ENCODE results near the gene URAD. TPM values are rescaled to one million over a fixed set of nuclear protein-coding genes. Genes with fewer than 3 reads are reported as not detected.
"Not testable (repeated sequence)": the region's sequence is repeated elsewhere in the genome, so short reads cannot be mapped to it uniquely, and the experiment has no call there.

URAD gene
- total RNA-seq, 4 donors from 2014 or later, result not detected

DNA sequence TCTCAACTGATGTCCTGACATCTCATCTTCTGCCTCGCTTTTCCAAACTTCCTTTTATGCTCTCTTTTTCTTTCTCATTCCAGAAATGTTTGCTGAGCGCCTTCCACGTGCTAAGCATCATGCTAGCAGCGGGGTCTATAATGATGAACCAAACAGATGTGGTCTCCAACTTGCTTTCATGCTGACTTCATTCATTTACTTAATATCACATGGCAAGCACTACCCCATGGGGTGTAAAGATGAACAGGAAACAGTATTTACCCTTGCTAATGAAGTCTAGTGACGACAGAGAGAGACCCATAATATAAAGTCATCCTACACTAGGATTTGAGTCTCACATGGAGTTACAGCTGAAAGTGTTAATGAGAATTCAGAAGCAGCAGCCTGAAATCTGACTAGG is 21.6 kb upstream of the URAD start:
- Histone ChIP-seq H3K4me3 (no peak overlapping the region), H3K9me3 (no peaks in the 10 kb centered on the region), H3K4me1 (no peaks in the 10 kb centered on the region), H3K27me3 (no peaks in the 10 kb centered on the region), H3K27ac (no peak overlapping the region), H3K36me3 (no peaks in the 10 kb centered on the region)
- DNase-seq, result no peak
- intact Hi-C loops (cut with DNase I; ENCODE audit: low total_unique reads), result no loop called here
- TF ChIP-seq, protein P1, sequence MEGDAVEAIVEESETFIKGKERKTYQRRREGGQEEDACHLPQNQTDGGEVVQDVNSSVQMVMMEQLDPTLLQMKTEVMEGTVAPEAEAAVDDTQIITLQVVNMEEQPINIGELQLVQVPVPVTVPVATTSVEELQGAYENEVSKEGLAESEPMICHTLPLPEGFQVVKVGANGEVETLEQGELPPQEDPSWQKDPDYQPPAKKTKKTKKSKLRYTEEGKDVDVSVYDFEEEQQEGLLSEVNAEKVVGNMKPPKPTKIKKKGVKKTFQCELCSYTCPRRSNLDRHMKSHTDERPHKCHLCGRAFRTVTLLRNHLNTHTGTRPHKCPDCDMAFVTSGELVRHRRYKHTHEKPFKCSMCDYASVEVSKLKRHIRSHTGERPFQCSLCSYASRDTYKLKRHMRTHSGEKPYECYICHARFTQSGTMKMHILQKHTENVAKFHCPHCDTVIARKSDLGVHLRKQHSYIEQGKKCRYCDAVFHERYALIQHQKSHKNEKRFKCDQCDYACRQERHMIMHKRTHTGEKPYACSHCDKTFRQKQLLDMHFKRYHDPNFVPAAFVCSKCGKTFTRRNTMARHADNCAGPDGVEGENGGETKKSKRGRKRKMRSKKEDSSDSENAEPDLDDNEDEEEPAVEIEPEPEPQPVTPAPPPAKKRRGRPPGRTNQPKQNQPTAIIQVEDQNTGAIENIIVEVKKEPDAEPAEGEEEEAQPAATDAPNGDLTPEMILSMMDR (IDR thresholded peaks at IDR 0.05), result no peak
- no peak for TF ChIP-seq POLR2A (IDR thresholded peaks at IDR 0.05)

DNA sequence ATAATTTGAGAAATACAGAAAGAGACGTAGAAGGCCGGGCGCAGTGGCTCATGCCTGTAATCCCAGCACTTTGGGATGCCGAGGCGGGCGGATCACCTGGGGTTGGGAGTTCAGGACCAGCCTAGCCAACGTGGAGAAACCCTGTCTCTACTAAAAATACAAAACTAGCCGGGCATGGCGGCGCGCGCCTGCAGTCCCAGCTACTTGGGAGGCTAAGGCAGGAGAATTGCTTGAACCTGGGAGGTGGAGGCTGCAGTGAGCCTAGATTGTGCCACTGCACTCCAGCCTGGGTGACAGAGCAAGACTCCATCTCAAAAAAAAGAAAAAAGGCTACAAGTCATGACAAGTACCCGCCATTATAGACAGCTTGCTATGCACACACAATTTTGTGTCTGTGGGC is 16.5 kb upstream of the URAD start:
- intact Hi-C loops (cut with DNase I; ENCODE audit: low total_unique reads), result not testable (repeated sequence)

DNA sequence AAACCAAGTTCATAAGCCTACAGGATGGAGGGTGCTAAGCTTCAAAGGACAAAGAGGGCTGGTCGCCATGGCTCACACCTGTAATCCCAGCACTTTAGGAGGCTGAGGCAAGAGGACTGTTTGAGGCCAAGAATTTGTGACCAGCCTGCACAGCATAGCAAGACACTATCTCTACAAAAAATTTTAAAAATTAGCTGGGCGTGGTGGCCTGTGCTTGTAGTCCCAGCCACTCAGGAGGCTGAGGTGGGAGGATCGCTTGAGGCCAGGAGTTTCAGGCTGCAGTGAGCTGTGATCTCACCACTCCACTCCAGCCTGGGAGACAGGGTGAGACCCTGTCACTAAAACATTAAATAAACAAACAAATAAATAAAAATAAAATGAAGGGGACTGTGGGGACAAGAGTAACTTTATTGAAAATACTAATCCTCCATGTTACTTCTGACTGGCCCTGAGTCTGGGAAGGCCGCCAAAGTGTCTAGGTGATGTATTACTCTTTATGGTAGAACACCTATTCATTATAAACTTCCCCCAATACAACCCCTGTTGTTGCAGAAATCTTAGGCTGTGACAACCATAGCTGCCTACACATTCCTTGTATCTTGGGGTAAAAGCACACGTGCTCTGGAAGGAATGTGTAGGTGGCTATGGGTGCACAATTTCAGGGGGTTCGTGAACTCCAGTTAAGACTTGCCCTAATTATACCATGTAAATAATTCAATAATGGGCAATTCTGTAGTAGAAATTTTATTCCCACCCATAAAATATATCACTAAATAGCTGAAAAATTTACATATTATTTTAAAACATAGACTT is 14.6 kb upstream of the URAD start:
- no peaks in the 10 kb centered on the region for H3K36me3 ChIP-seq
- no peaks in the 10 kb centered on the region for H3K4me1 ChIP-seq
- TF ChIP-seq, protein P1 (IDR thresholded peaks at IDR 0.05), result no peak
- TF ChIP-seq POLR2A (IDR thresholded peaks at IDR 0.05), result no peak
- DNase-seq, result no peak
- no peaks in the 10 kb centered on the region for H3K27me3 ChIP-seq
- intact Hi-C loops (cut with DNase I; ENCODE audit: low total_unique reads), result no loop called here
- H3K27ac ChIP-seq, result no peak overlapping the region
- no peak overlapping the region for H3K4me3 ChIP-seq
- H3K9me3 ChIP-seq, result no peaks in the 10 kb centered on the region

More for the DNA sequence above, 16.5 kb upstream of the URAD start:
- H3K36me3 ChIP-seq, H3K4me1 ChIP-seq, H3K4me3 ChIP-seq, H3K27ac ChIP-seq, H3K27me3 ChIP-seq, H3K9me3 ChIP-seq, DNase-seq: not testable (repeated sequence)

DNA sequence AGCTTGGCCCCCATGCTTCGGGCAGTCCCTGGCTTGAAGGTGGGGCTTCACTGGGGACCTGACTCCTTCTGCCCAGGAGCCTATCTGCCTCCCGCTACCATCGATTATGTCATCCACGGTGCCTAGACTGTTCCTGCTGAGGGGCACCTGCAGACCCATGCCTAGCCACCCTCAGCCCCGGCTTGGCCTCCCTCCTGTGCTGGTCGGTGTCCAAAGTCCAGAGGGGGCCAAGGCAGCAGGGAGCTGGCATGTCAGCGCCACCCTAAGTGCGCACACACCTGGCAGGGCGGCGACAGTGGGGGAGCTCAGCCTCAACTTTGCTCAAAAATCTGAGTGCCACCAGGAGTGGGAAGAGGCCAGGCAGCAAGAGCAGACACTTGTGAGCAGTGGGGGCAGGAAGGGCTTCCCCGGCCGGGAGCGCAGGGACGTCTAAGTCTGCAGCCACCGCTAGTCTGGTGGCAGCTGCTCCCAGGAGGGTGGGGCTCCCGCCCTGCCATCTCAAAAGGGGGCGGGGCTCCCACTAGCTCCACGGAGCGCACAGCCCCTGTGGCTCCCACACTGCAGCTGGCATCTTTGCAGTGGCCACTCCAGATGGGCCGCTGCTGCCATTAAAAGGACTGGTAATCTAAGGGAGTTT is 13.5 kb upstream of the URAD start:
- TF ChIP-seq POLR2A (IDR thresholded peaks at IDR 0.05), result no peak
- TF ChIP-seq, protein P1 (IDR thresholded peaks at IDR 0.05), result no peak
- intact Hi-C loops (cut with DNase I; ENCODE audit: low total_unique reads), result no loop called here

DNA sequence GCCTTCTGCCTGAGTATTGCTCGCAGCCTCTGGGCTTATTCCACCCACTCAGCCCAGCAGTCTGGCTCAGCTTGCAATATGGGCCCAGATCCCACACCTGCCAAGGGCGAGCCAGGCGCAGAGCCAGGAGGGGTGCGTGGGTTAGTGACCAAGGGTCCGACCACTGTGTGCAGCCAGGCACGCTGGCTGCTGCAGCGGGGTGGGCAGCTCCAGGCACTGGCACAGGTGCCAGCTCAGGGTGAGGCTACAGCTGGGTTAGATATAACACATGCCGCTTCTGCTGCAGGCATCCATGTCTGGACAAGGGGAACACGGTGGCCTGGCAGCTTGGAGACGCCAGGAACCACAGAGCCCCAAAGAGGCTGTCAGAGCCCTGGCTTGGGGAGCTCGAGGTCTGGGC is 12.6 kb upstream of the URAD start:
- intact Hi-C loops (cut with DNase I; ENCODE audit: low total_unique reads), result no loop called here
- TF ChIP-seq, protein P1 (IDR thresholded peaks at IDR 0.05), result no peak
- TF ChIP-seq POLR2A (IDR thresholded peaks at IDR 0.05), result no peak
- H3K4me1 ChIP-seq, result no peaks in the 10 kb centered on the region

More for the DNA sequence above, 13.5 kb upstream of the URAD start:
- H3K27ac ChIP-seq, result no peak overlapping the region
- no peaks in the 10 kb centered on the region for H3K9me3 ChIP-seq
- no peaks in the 10 kb centered on the region for H3K4me1 ChIP-seq
- no peaks in the 10 kb centered on the region for H3K27me3 ChIP-seq
- DNase-seq, result no peak
- no peak overlapping the region for H3K4me3 ChIP-seq
- H3K36me3 ChIP-seq, result no peaks in the 10 kb centered on the region

More for the DNA sequence above, 12.6 kb upstream of the URAD start:
- Histone ChIP-seq H3K27ac (no peak overlapping the region), H3K9me3 (no peaks in the 10 kb centered on the region), H3K27me3 (no peaks in the 10 kb centered on the region), H3K4me3 (no peak overlapping the region), H3K36me3 (no peaks in the 10 kb centered on the region)
- no peak for DNase-seq
